ENCODE measurements around the gene PAK6.

PAK6 gene

GRCh38 chr15:40256638-40257235 is 17.9 kb downstream of the PAK6 start:
- DNase-seq: peak; percentile 46

- DNase-seq: no peak
These were observed 19.0 kb downstream of the PAK6 start for GRCh38 chr15:40257656-40258450.

- no peak for DNase-seq
These were observed 19.7 kb downstream of the PAK6 start for GRCh38 chr15:40258544-40258943.

- DNase-seq: no peak
These were observed 20.2 kb downstream of the PAK6 start for GRCh38 chr15:40259021-40259420.

GRCh38 chr15:40263024-40263754 is 24.3 kb downstream of the PAK6 start:
- DNase-seq: no peak

- no peak for DNase-seq
These were observed 25.7 kb downstream of the PAK6 start for GRCh38 chr15:40264321-40265153.

GRCh38 chr15:40265355-40265754 is 26.5 kb downstream of the PAK6 start:
- DNase-seq: no peak

- no peak for DNase-seq
These were observed 27.0 kb downstream of the PAK6 start for GRCh38 chr15:40265875-40266274.

- no peak for DNase-seq
These were observed 28.0 kb downstream of the PAK6 start for GRCh38 chr15:40266828-40267304.

- DNase-seq: no peak
These were observed 28.8 kb downstream of the PAK6 start for GRCh38 chr15:40267670-40268069.

GRCh38 chr15:40269604-40270003 is 30.7 kb downstream of the PAK6 start:
- no peak for DNase-seq

- DNase-seq: no peak
These were observed 31.6 kb downstream of the PAK6 start for GRCh38 chr15:40270246-40270995.

GRCh38 chr15:40271685-40272484 is 33.0 kb downstream of the PAK6 start:
- no peak for DNase-seq

GRCh38 chr15:40272485-40273056 is 33.7 kb downstream of the PAK6 start:
- DNase-seq: no peak

- DNase-seq: no peak
These were observed 34.6 kb downstream of the PAK6 start for GRCh38 chr15:40273428-40273827.

GRCh38 chr15:40274350-40275274 is 35.7 kb downstream of the PAK6 start:
- peak; percentile 90 for DNase-seq

GRCh38 chr15:40275523-40275922 is 36.7 kb downstream of the PAK6 start:
- DNase-seq: no peak

GRCh38 chr15:40275954-40276353 is 37.1 kb downstream of the PAK6 start:
- no peak for DNase-seq

GRCh38 chr15:40276927-40277326 is 38.1 kb downstream of the PAK6 start:
- DNase-seq: no peak

GRCh38 chr15:40277471-40277870 is 38.6 kb downstream of the PAK6 start:
- no peak for DNase-seq
